SJSA1 (cell line): ENCODE results near the gene SLC6A8. TPM values are rescaled to one million over a fixed set of nuclear protein-coding genes. Genes with fewer than 3 reads are reported as not detected.
"Not testable (repeated sequence)": the region's sequence is repeated elsewhere in the genome, so short reads cannot be mapped to it uniquely, and the experiment has no call there.

Source experiments
- DNase-seq, 2 experiments: peaks; one replicate each; pipeline ENCODE4 v3.0.0-alpha.2; 2015 to 2020; ENCODE audit warnings: low spot score in 2 of 2, low read depth in 1 of 2
- H3K27ac ChIP-seq: fragments of 250-450 bp; sonication (Bioruptor Pico); 2 replicates; pipeline ENCODE4 v1.5.1; 2020; ENCODE audit warnings: mild to moderate bottlenecking, moderate library complexity
- H3K27me3 ChIP-seq: fragments of 250-450 bp; sonication (Bioruptor Pico); replicated peaks from 2 replicates; pipeline ENCODE4 v1.5.1; 2020; ENCODE audit warnings: mild to moderate bottlenecking, moderate library complexity
- H3K36me3 ChIP-seq: fragments of 250-450 bp; sonication (Bioruptor Pico); 2 replicates; pipeline ENCODE4 v1.5.1; 2020; ENCODE audit warnings: mild to moderate bottlenecking
- H3K4me1 ChIP-seq: fragments of 250-450 bp; sonication (Bioruptor Pico); replicated peaks from 2 replicates; pipeline ENCODE4 v1.6.1; 2021; ENCODE audit warnings: mild to moderate bottlenecking
- H3K4me3 ChIP-seq: fragments of 250-450 bp; sonication (Bioruptor Pico); 2 replicates; pipeline ENCODE4 v1.5.1; 2020; ENCODE audit warnings: mild to moderate bottlenecking
- H3K9me3 ChIP-seq: fragments of 250-450 bp; sonication (Bioruptor Pico); replicated peaks from 2 replicates; pipeline ENCODE4 v1.5.1; 2020; ENCODE audit warnings: mild to moderate bottlenecking
- total RNA-seq: library from RNA; depleted of rRNA; stranded (reverse); fragments of >200 nt; shearing (Covaris generic); gene quantifications from 2 replicates; pipeline ENCODE4 v1.2.3, GENCODE V29; 2014

SLC6A8 gene
- total RNA-seq, 1 experiment from 2014 or later = 2.7 TPM

GRCh38 chrX:153672531-153673427, 14.9 kb upstream of the SLC6A8 start:
- Histone ChIP-seq H3K27me3 (0 out of 2 replicates have a peak, but pooled peaks cover 4% of the 10 kb centered on the region), H3K4me1 (no peaks in the 10 kb centered on the region), H3K9me3 (no peaks in the 10 kb centered on the region), H3K27ac (no peak overlapping the region), H3K36me3 (no peaks in the 10 kb centered on the region), H3K4me3 (no peak overlapping the region)
- no peak for DNase-seq

GRCh38 chrX:153673428-153674218, 14.1 kb upstream of the SLC6A8 start, which contains the start of gene PNCK:
PNCK (minus strand) TSS chrX:153673813; CDS start chrX:153673076, 737 bp downstream.
- Histone ChIP-seq H3K4me1 (no peaks in the 10 kb centered on the region), H3K36me3 (no peaks in the 10 kb centered on the region), H3K9me3 (no peaks in the 10 kb centered on the region), H3K4me3 (no peak within 1 kb of the TSS), H3K27ac (no peak within 1 kb of the TSS), H3K27me3 (0 out of 2 replicates have a peak, but pooled peaks cover 4% of the 10 kb centered on the region)
- no peak for DNase-seq

GRCh38 chrX:153674219-153674851, 13.4 kb upstream of the SLC6A8 start:
- DNase-seq = no peak
- no peaks in the 10 kb centered on the region for H3K4me1 ChIP-seq
- no peaks in the 10 kb centered on the region for H3K36me3 ChIP-seq
- H3K27me3 ChIP-seq = 0 out of 2 replicates have a peak, but pooled peaks cover 4% of the 10 kb centered on the region
- H3K9me3 ChIP-seq = no peaks in the 10 kb centered on the region
- H3K4me3 ChIP-seq = no peak overlapping the region
- H3K27ac ChIP-seq = no peak overlapping the region

GRCh38 chrX:153681175-153681574, 6.6 kb upstream of the SLC6A8 start:
- no peaks in the 10 kb centered on the region for H3K9me3 ChIP-seq
- no peak for DNase-seq
- no peak overlapping the region for H3K4me3 ChIP-seq
- no peaks in the 10 kb centered on the region for H3K4me1 ChIP-seq
- no peaks in the 10 kb centered on the region for H3K27me3 ChIP-seq
- H3K27ac ChIP-seq = no peak overlapping the region
- H3K36me3 ChIP-seq = no peaks in the 10 kb centered on the region

GRCh38 chrX:153683486-153683885, 4.2 kb upstream of the SLC6A8 start:
- not testable (repeated sequence) for H3K4me1 ChIP-seq, H3K4me3 ChIP-seq, H3K27ac ChIP-seq, H3K27me3 ChIP-seq, H3K36me3 ChIP-seq, DNase-seq, H3K9me3 ChIP-seq

GRCh38 chrX:153684467-153685155, 3.1 kb upstream of the SLC6A8 start:
- H3K27ac ChIP-seq = no peak overlapping the region
- no peaks in the 10 kb centered on the region for H3K9me3 ChIP-seq
- DNase-seq = no peak
- no peaks in the 10 kb centered on the region for H3K36me3 ChIP-seq
- no peaks in the 10 kb centered on the region for H3K27me3 ChIP-seq
- H3K4me3 ChIP-seq = no peak overlapping the region
- no peaks in the 10 kb centered on the region for H3K4me1 ChIP-seq

- H3K36me3 ChIP-seq = no peaks in the 10 kb centered on the region
- H3K4me1 ChIP-seq = no peaks in the 10 kb centered on the region
- no peak overlapping the region for H3K27ac ChIP-seq
- no peak overlapping the region for H3K4me3 ChIP-seq
- H3K9me3 ChIP-seq = no peaks in the 10 kb centered on the region
- H3K27me3 ChIP-seq = no peaks in the 10 kb centered on the region
- DNase-seq = no peak
Measured at GRCh38 chrX:153685156-153685536, 2.6 kb upstream of the SLC6A8 start.

GRCh38 chrX:153685751-153686696, 1.7 kb upstream of the SLC6A8 start:
- no peaks in the 10 kb centered on the region for H3K4me1 ChIP-seq
- H3K4me3 ChIP-seq = no peak overlapping the region
- no peak overlapping the region for H3K27ac ChIP-seq
- H3K36me3 ChIP-seq = no peaks in the 10 kb centered on the region
- no peaks in the 10 kb centered on the region for H3K9me3 ChIP-seq
- no peak for DNase-seq
- no peaks in the 10 kb centered on the region for H3K27me3 ChIP-seq

- no peaks in the 10 kb centered on the region for H3K4me1 ChIP-seq
Measured at GRCh38 chrX:153686711-153687110, 1.0 kb upstream of the SLC6A8 start.

GRCh38 chrX:153688071-153688470, 345 bp downstream of the SLC6A8 start:
- Histone ChIP-seq H3K4me3 (no peak overlapping the region), H3K27me3 (no peaks in the 10 kb centered on the region), H3K9me3 (no peaks in the 10 kb centered on the region), H3K27ac (no peak overlapping the region), H3K36me3 (no peaks in the 10 kb centered on the region), H3K4me1 (no peaks in the 10 kb centered on the region)
- no peak for DNase-seq

More at GRCh38 chrX:153686711-153687110, 1.0 kb upstream of the SLC6A8 start:
- Histone ChIP-seq H3K9me3 (no peaks in the 10 kb centered on the region), H3K4me3 (no peak overlapping the region), H3K27ac (no peak overlapping the region), H3K27me3 (no peaks in the 10 kb centered on the region), H3K36me3 (no peaks in the 10 kb centered on the region)
- DNase-seq = no peak

- no peak for DNase-seq
- no peaks in the 10 kb centered on the region for H3K27me3 ChIP-seq
- H3K4me3 ChIP-seq = no peak overlapping the region
- H3K27ac ChIP-seq = no peak overlapping the region
- no peaks in the 10 kb centered on the region for H3K36me3 ChIP-seq
- no peaks in the 10 kb centered on the region for H3K9me3 ChIP-seq
- no peaks in the 10 kb centered on the region for H3K4me1 ChIP-seq
Measured at GRCh38 chrX:153688506-153688905, 780 bp downstream of the SLC6A8 start.

- Histone ChIP-seq H3K4me3 (no peak overlapping the region), H3K4me1 (no peaks in the 10 kb centered on the region), H3K27me3 (no peaks in the 10 kb centered on the region), H3K27ac (no peak overlapping the region), H3K9me3 (no peaks in the 10 kb centered on the region), H3K36me3 (no peaks in the 10 kb centered on the region)
- no peak for DNase-seq
Measured at GRCh38 chrX:153688911-153689590, 1.3 kb downstream of the SLC6A8 start.
